Liver (tissue), 3 donors: ENCODE results near the gene ZNF436.

Experiments used
- ATF3 ChIP-seq: IDR thresholded peaks from 2 replicates; pipeline ENCODE4 v1.6.1; 2016; ENCODE audit warnings: antibody characterized with exemption
- CTCF ChIP-seq: fragments of 150-350 bp; IDR thresholded peaks from 2 replicates; pipeline ENCODE4 v1.5.1; 2017; ENCODE audit warnings: improper control_type of control experiment, low read depth, low read length; ENCODE audit not compliant: missing input control
- EGR1 ChIP-seq, 2 donors: IDR thresholded peaks; 2 replicates each; pipeline ENCODE4 v1.6.1; 2016 to 2018; ENCODE audit warnings: antibody characterized with exemption in 2 of 2, low read depth in 2 of 2
- GABPA ChIP-seq, 2 donors: IDR thresholded peaks in 1 of 2; conservative IDR thresholded peaks in 1 of 2; 2 replicates each; pipeline ENCODE4 v1.6.1; 2016; ENCODE audit warnings: antibody characterized with exemption in 2 of 2, mild to moderate bottlenecking in 1 of 2, moderate library complexity in 1 of 2
- MAX ChIP-seq: IDR thresholded peaks from 2 replicates; pipeline ENCODE4 v1.6.1; 2016; ENCODE audit warnings: antibody characterized with exemption
- REST ChIP-seq: IDR thresholded peaks from 2 replicates; pipeline ENCODE4 v1.6.1; 2016; ENCODE audit warnings: antibody characterized with exemption, mild to moderate bottlenecking
- RXRA ChIP-seq, 2 donors: IDR thresholded peaks; 2 replicates each; pipeline ENCODE4 v1.6.1; 2017 to 2018; ENCODE audit warnings: antibody characterized with exemption in 2 of 2, mild to moderate bottlenecking in 1 of 2
- SP1 ChIP-seq: IDR thresholded peaks from 2 replicates; pipeline ENCODE4 v1.6.1; 2018; ENCODE audit warnings: antibody characterized with exemption, mild to moderate bottlenecking
- TAF1 ChIP-seq: conservative IDR thresholded peaks from 2 replicates; pipeline ENCODE4 v1.6.1; 2016; ENCODE audit warnings: antibody characterized with exemption, mild to moderate bottlenecking
- YY1 ChIP-seq: IDR thresholded peaks from 2 replicates; pipeline ENCODE4 v1.6.1; 2016; ENCODE audit warnings: antibody characterized with exemption, mild to moderate bottlenecking
- donor health status: healthy.
- donor health status: healthy.

GRCh38 chr1:23383577-23384311 is 14.1 kb upstream of the ZNF436 start:
- TF ChIP-seq MAX: no peak
- no peak for TF ChIP-seq CTCF
- no peak for TF ChIP-seq RXRA (IDR thresholded peaks at IDR 0.05)
- TF ChIP-seq EGR1 (IDR thresholded peaks at IDR 0.05; ENCODE audit: low read depth in 2 of 2): no peak
- no peak for TF ChIP-seq TAF1
- no peak for TF ChIP-seq REST
- no peak for TF ChIP-seq SP1
- TF ChIP-seq GABPA (IDR thresholded peaks at IDR 0.05 in 1 of 2, conservative IDR thresholded peaks at IDR 0.05 in 1 of 2): no peak
- no peak for TF ChIP-seq YY1
- no peak for TF ChIP-seq ATF3
